Endodermal cell (in vitro differentiated cells): ENCODE data around the gene CCNT2. TPM values are rescaled to one million over a fixed set of nuclear protein-coding genes. Genes with fewer than 3 reads are reported as not detected.

Experiments used
- DNase-seq: peaks from one replicate; pipeline ENCODE4 v3.0.0-alpha.2; 2017
- H3K27ac ChIP-seq: 2 replicates; pipeline ENCODE4 v1.5.1; 2013; ENCODE audit warnings: mild to moderate bottlenecking, low read depth, low read length, moderate library complexity
- H3K27me3 ChIP-seq: 2 replicates; pipeline ENCODE4 v1.6.1; 2013; ENCODE audit warnings: mild to moderate bottlenecking, low read length, moderate library complexity; ENCODE audit not compliant: insufficient read depth, control insufficient read depth, poor library complexity, severe bottlenecking
- H3K36me3 ChIP-seq: 2 replicates; pipeline ENCODE4 v1.7.0; 2013; ENCODE audit warnings: mild to moderate bottlenecking, low read length, moderate library complexity; ENCODE audit not compliant: control insufficient read depth, insufficient read depth
- H3K4me1 ChIP-seq: one replicate; pipeline ENCODE4 v1.7.0; 2013; ENCODE audit warnings: low read length; ENCODE audit not compliant: control insufficient read depth, insufficient read depth
- H3K4me3 ChIP-seq: 2 replicates; pipeline ENCODE4 v1.5.1; 2013; ENCODE audit warnings: mild to moderate bottlenecking, low read length, moderate library complexity
- H3K9ac ChIP-seq: 2 replicates; pipeline ENCODE4 v1.6.1; 2013; ENCODE audit warnings: mild to moderate bottlenecking, low read length, moderate library complexity; ENCODE audit not compliant: poor library complexity, severe bottlenecking; ENCODE audit errors: extremely low read depth
- H3K9me3 ChIP-seq: 2 replicates; pipeline ENCODE4 v1.6.1; 2013; ENCODE audit warnings: mild to moderate bottlenecking, low read length, moderate library complexity; ENCODE audit not compliant: control insufficient read depth
- H3K27ac Mint-ChIP-seq: 2 replicates; pipeline ENCODE4 v1.8.0; 2020; ENCODE audit warnings: mixed read lengths
- H3K27me3 Mint-ChIP-seq: 2 replicates; pipeline ENCODE4 v1.8.0; 2021; ENCODE audit warnings: mild to moderate bottlenecking, mixed read lengths; ENCODE audit not compliant: insufficient read depth
- H3K36me3 Mint-ChIP-seq: 2 replicates; pipeline ENCODE4 v1.8.0; 2020; ENCODE audit warnings: low read depth, mixed read lengths
- H3K4me1 Mint-ChIP-seq: 2 replicates; pipeline ENCODE4 v1.8.0; 2020; ENCODE audit warnings: mixed read lengths
- H3K4me3 Mint-ChIP-seq: 2 replicates; pipeline ENCODE4 v1.8.0; 2020; ENCODE audit warnings: mild to moderate bottlenecking, moderate library complexity, mixed read lengths
- H3K9me3 Mint-ChIP-seq: 2 replicates; pipeline ENCODE4 v1.8.0; 2020; ENCODE audit warnings: mild to moderate bottlenecking, mixed read lengths
- CTCF ChIP-seq: fragments of 200-600 bp; sonication (generic); conservative IDR thresholded peaks from 2 replicates; pipeline ENCODE4 v1.5.0; 2021; ENCODE audit warnings: antibody characterized with exemption, mild to moderate bottlenecking
- WGBS, 2 experiments: methylation state at CpG; one replicate each; pipeline versions ENCODE4 v1.1.5 to v1.1.7; 2013; ENCODE audit warnings: missing lambda C conversion rate in 2 of 2, mixed read lengths in 1 of 2; ENCODE audit not compliant: insufficient coverage in 1 of 2, insufficient read length in 1 of 2; 5-methylcytosine and 5-hydroxymethylcytosine counted together
- total RNA-seq, 2 donors: library from RNA; stranded (reverse); fragmentation: NEBNext Ultra II Directional in 1 of 2; extraction: Animal tissue kit (Norgen Biotek cat#: 25700) in 1 of 2; gene quantifications; 2 replicates in 1 of 2; 3 replicates in 1 of 2; pipeline ENCODE4 v1.2.1, GENCODE V29; 2021

Gene CCNT2
- total RNA-seq, 2 donors from 2014 or later, result 51.4 to 53.3 TPM

GRCh38 chr2:134911400-134911785, 7.2 kb upstream of the CCNT2 start:
- H3K27me3 ChIP-seq, result no peaks in the 10 kb centered on the region
- H3K4me3 ChIP-seq, result no peak overlapping the region
- no peak for DNase-seq
- Mint-ChIP-seq H3K36me3 (peaks cover 3% of the 10 kb centered on the region), H3K27ac (no peak overlapping the region), H3K4me1 (no peaks in the 10 kb centered on the region), H3K27me3 (no peaks in the 10 kb centered on the region), H3K9me3 (peaks cover 30% of the 10 kb centered on the region), H3K4me3 (no peak overlapping the region)
- no peaks in the 10 kb centered on the region for H3K36me3 ChIP-seq
- no peak overlapping the region for H3K9ac ChIP-seq
- no peaks in the 10 kb centered on the region for H3K9me3 ChIP-seq
- H3K4me1 ChIP-seq, result no peaks in the 10 kb centered on the region
- 80 to 95% methylated on average over 1 to 2 of the region's 3 CpGs for WGBS, 2 experiments
- no peak for TF ChIP-seq CTCF
- no peak overlapping the region for H3K27ac ChIP-seq

- peaks cover 26% of the 10 kb centered on the region for H3K9me3 Mint-ChIP-seq
- no peak overlapping the region for H3K9ac ChIP-seq
- no peaks in the 10 kb centered on the region for H3K4me1 Mint-ChIP-seq
- H3K36me3 Mint-ChIP-seq, result peaks cover 3% of the 10 kb centered on the region
- no peaks in the 10 kb centered on the region for H3K27me3 Mint-ChIP-seq
- H3K27ac Mint-ChIP-seq, result no peak overlapping the region
- no peaks in the 10 kb centered on the region for H3K9me3 ChIP-seq
- no peak for TF ChIP-seq CTCF
- H3K4me3 ChIP-seq, result no peak overlapping the region
- H3K4me1 ChIP-seq, result no peaks in the 10 kb centered on the region
- no peak overlapping the region for H3K27ac ChIP-seq
- H3K4me3 Mint-ChIP-seq, result no peak overlapping the region
- H3K36me3 ChIP-seq, result no peaks in the 10 kb centered on the region
- H3K27me3 ChIP-seq, result no peaks in the 10 kb centered on the region
- DNase-seq, result no peak
Measured at GRCh38 chr2:134912361-134912760, 6.3 kb upstream of the CCNT2 start.

- Mint-ChIP-seq H3K4me3 (peak overlapping the region; percentile 100), H3K36me3 (peaks cover 11% of the 10 kb centered on the region), H3K27me3 (no peaks in the 10 kb centered on the region), H3K4me1 (peaks cover 5% of the 10 kb centered on the region), H3K27ac (peak overlapping the region; percentile 100), H3K9me3 (peaks cover 19% of the 10 kb centered on the region)
- H3K27me3 ChIP-seq, result no peaks in the 10 kb centered on the region
- H3K4me3 ChIP-seq, result peak overlapping the region; percentile 93
- no peak for TF ChIP-seq CTCF
- peaks cover 12% of the 10 kb centered on the region for H3K36me3 ChIP-seq
- H3K9me3 ChIP-seq, result no peaks in the 10 kb centered on the region
- H3K4me1 ChIP-seq, result no peaks in the 10 kb centered on the region
- peak overlapping the region; percentile 93 for H3K27ac ChIP-seq
- peak overlapping the region; percentile 100 for H3K9ac ChIP-seq
- peak; percentile 63 for DNase-seq
- WGBS, 2 experiments, result 55 to 66% methylated on average over 7 to 16 of the region's 16 CpGs
Measured at GRCh38 chr2:134917360-134917865, 1.2 kb upstream of the CCNT2 start.
